Measurements from ENCODE around the gene SLC6A17. TPM values are rescaled to one million over a fixed set of nuclear protein-coding genes. Genes with fewer than 3 reads are reported as not detected.

Gene SLC6A17
- total and polyA plus RNA-seq, 9 of the 15 experiments (the other 6 are each of a cell fraction or from before 2014, with no cell fraction given), result not detected

GRCh38 chr1:110243574-110243973, 93.3 kb downstream of the SLC6A17 start:
- intact Hi-C loops (cut with micrococcal nuclease), result no loop called here
- H3K4me2 ChIP-seq (ENCODE audit: insufficient read depth, low read length), result no peak overlapping the region
- TF ChIP-seq ZNF668 (CRISPR knock-in tag; IDR thresholded peaks at IDR 0.05) (no peak), MTA2 (IDR thresholded peaks at IDR 0.05; ENCODE audit: low read depth) (no peak), THRA (IDR thresholded peaks at IDR 0.05) (no peak), CREB3L1 (IDR thresholded peaks at IDR 0.05; ENCODE audit: borderline replicate concordance, low read depth) (no peak), MAZ (CRISPR knock-in tag; conservative IDR thresholded peaks at IDR 0.05 in 1 of 2, IDR thresholded peaks at IDR 0.05 in 1 of 2) (no peak)
- TF ChIP-seq, protein P1, sequence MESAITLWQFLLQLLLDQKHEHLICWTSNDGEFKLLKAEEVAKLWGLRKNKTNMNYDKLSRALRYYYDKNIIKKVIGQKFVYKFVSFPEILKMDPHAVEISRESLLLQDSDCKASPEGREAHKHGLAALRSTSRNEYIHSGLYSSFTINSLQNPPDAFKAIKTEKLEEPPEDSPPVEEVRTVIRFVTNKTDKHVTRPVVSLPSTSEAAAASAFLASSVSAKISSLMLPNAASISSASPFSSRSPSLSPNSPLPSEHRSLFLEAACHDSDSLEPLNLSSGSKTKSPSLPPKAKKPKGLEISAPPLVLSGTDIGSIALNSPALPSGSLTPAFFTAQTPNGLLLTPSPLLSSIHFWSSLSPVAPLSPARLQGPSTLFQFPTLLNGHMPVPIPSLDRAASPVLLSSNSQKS (CRISPR knock-in tag; IDR thresholded peaks at IDR 0.05), result no peak
- no peak overlapping the region for H2AFZ ChIP-seq (ENCODE audit: low read depth, low read length)
- DNase-seq (ENCODE audit: extremely low read depth in 1 of 4, low spot score in 3 of 4), result no peak
- in situ Hi-C loops (cut with MboI), result no loop called here
- H3K9me1 ChIP-seq (ENCODE audit: control insufficient read depth, insufficient read depth, low read length), result no peaks in the 10 kb centered on the region
- no peak overlapping the region for H3K27ac ChIP-seq (ENCODE audit: extremely low read depth, low read depth, low read length)
- H3K4me3 ChIP-seq, result no peak overlapping the region
- no peak for FAIRE-seq
- BruUV-seq (replicated peaks), result no TSS peak
- ChIA-PET POLR2A (no interaction called here), CTCF (ENCODE audit: low intra/inter-chr PET ratio) (interaction anchor here (0.6 kb wide), 1 partner anchor 1546 kb away, joined by 3 read pairs; no protein-coding TSS in a partner anchor)
- no peak overlapping the region for H3K9ac ChIP-seq (ENCODE audit: insufficient read depth in 1 of 2, low read depth in 2 of 2, low read length in 2 of 2)
- peaks cover 30 to 69% of the 10 kb centered on the region in 2 experiments for H3K27me3 ChIP-seq (ENCODE audit: control insufficient read depth in 2 of 2, insufficient read depth in 2 of 2, low read length in 2 of 2)
- no peaks in the 10 kb centered on the region for H3K36me3 ChIP-seq (ENCODE audit: control insufficient read depth, insufficient read depth, low read length)
- H4K20me1 ChIP-seq (replicated peaks; ENCODE audit: control insufficient read depth, insufficient read depth, low read length), result 0 out of 2 replicates have a peak, but pooled peaks cover 3% of the 10 kb centered on the region
- no peak for ATAC-seq
- H3K9me3 ChIP-seq (replicated peaks; ENCODE audit: control insufficient read depth, insufficient read depth, low read depth, low read length), result no peaks in the 10 kb centered on the region
- 2% methylated on average over 8 of the region's 9 CpGs for WGBS (ENCODE audit: insufficient coverage, low coverage, missing lambda C conversion rate)
- H3K4me1 ChIP-seq (replicated peaks in 1 of 2; ENCODE audit: control insufficient read depth in 2 of 2, insufficient read depth in 2 of 2, low read length in 2 of 2), result no peaks in the 10 kb centered on the region; a peak in 1 of 5 replicates
- H3K79me2 ChIP-seq (ENCODE audit: control insufficient read depth, insufficient read depth, low read length), result no peaks in the 10 kb centered on the region

All from K562 (cell line).